Measurements from ENCODE around the gene ZXDB.
"Not testable (repeated sequence)": the region's sequence is repeated elsewhere in the genome, so short reads cannot be mapped to it uniquely, and the experiment has no call there.

The ZXDB gene

DNA sequence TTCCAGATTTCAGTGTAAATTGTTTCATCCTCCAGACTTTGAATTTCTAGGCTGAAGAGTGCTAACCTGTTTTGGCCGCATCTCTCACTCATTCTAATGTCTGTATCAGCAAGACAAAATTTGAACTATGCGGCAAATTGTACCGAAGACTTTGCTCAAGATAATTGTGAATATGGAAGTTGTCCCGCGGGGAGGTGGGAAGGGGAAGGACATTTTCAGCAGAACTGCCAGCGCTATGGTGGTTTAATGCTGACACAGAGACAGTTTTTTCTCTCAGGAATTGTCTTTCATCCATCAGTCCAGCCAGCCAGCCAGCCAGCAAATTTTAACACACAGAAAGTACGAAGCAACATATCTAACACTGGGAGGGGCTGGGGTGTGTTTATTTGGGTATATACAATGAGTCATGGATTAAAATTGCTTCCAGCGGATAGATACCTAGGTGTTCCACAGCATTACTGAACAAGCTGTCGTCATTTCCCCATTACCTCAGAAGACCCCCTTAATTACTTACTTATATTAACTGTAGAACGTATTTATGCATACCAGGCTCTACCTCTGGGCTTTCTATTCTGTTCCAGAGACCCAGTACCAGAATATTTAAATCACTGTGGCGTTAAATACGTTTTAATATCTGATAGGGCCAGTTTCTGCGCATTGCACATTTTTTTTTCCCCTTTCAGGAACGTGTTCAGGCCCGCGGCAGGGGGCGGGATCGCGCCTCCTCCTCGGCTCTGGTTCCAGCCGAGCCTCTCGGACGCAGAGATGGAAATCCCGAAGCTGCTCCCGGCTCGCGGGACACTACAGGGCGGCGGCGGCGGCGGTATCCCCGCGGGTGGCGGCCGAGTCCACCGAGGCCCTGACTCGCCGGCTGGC lies at the start of gene ZXDB:
Gene ZXDB, plus strand, starts transcription at position 728 of the 876 bp plus-strand sequence. Its CDS starts 38 bp downstream, at position 766.
- DNase-seq, result peak in 15 of 56 donors; percentile 0 to 29 (median 2)

DNA sequence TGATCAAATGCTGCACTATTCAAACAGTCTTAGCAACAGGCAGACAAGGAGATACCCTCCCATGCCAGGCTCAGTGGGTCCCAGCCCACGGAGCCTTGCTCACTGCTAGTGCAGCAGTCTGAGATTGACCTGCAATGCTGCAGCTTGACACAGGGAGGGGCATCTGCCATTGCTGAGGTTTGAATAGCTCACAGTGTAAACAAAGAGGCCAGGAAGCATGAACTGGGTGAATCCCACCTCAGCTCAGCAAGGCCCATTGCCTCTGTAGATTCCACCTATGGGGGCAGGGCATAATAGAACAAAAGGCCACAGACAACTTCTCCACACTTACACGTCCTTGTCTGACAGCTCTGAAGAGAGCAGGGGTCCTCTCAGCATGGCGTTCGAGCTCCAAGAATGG lies 26.6 kb upstream of the ZXDB start:
- no peak for DNase-seq

- no peak for DNase-seq
These were observed 18.1 kb upstream of the ZXDB start for GRCh38 chrX:57573754-57574153.

- DNase-seq, result not testable (repeated sequence)
These were observed 8.9 kb upstream of the ZXDB start for GRCh38 chrX:57582948-57583347.

DNA sequence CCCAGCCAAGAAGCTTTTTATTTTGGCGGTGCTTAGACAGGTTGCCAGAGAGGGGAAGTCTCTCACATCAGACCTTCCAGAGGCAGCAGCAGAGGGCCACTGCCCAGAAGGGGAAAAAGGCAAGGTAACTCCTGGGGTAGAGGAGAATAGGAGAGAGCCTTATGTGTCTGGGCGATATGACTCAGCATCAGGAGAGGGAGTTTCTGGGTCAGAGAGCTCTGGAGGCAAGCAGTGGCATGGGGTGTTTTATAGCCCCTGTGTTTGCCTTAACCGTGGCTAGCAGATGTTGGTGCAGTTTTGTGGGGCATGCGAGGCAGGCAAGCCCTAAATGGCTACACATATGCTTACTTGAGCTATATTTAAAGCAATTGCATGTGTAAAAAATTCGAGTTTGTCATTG lies 8.3 kb upstream of the ZXDB start:
- DNase-seq, result no peak

DNA sequence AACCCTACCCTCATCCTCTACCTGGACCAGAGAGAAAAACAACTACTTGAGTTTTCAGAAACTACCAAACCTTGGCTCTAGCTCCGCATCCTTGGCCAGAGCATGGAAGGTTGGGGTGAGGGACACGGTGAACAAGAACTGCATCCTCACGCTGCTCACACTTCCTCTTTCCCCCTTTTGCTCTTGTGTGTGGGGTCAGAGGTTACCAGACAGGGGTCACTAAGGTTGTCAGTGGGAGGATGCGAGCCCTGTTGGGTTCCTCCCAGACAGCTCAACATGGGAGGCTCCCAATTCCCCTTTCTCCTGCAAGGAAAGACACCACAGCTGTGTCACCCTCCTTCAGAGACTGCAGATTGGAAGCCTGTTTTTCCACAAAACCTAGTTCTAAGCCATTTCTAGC lies 5.5 kb upstream of the ZXDB start:
- no peak for DNase-seq

DNA sequence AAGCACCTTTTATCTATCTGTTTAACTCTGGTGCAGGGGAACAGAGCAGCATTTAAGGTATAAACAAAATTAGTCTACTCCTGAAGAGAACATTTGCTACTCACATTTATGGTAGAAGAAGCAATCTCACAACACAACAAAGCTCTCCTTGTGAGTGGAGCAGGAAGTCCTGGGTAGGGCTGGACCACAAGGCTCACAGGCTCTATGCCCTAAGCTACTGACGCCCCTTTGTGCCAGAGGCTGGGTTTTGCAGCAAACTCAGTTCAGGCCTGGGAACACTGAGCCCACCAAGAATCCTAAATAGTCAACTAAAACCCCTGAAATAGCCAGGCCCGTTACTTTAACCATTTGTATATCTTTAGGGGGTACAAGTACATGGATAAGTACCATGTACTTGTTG lies 4.7 kb upstream of the ZXDB start:
- DNase-seq, result no peak

- DNase-seq, result no peak
These were observed 4.2 kb upstream of the ZXDB start for GRCh38 chrX:57587607-57588006.

DNA sequence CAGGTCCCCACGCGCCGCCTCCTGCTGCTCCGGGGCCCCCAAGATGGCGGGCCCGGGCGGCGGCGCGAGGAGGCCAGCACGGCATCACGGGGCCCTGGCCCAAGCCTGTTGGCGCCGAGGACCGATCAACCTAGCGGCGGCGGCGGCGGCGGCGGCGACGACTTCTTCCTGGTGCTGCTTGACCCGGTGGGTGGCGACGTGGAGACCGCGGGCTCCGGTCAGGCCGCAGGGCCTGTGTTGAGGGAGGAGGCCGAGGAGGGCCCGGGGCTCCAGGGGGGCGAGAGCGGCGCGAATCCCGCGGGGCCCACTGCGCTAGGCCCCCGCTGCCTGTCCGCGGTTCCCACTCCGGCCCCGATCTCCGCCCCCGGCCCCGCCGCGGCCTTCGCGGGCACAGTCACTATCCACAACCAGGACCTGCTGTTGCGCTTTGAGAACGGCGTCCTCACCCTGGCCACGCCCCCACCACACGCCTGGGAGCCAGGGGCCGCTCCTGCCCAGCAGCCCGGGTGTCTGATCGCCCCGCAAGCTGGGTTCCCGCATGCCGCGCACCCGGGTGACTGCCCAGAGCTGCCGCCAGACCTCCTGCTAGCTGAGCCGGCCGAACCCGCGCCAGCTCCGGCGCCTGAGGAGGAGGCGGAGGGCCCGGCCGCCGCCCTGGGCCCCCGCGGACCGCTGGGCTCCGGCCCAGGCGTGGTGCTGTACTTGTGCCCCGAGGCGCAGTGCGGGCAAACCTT lies 516 bp downstream of the ZXDB start:
- DNase-seq, result peak in 32 of 56 donors; percentile 4 to 69 (median 33)

GRCh38 chrX:57592894-57593215 lies 1.0 kb downstream of the ZXDB start:
- peak in 9 of 56 donors; percentile 10 to 40 (median 32) for DNase-seq

- no peak for DNase-seq
These were observed 3.6 kb downstream of the ZXDB start for GRCh38 chrX:57595381-57595811.

DNA sequence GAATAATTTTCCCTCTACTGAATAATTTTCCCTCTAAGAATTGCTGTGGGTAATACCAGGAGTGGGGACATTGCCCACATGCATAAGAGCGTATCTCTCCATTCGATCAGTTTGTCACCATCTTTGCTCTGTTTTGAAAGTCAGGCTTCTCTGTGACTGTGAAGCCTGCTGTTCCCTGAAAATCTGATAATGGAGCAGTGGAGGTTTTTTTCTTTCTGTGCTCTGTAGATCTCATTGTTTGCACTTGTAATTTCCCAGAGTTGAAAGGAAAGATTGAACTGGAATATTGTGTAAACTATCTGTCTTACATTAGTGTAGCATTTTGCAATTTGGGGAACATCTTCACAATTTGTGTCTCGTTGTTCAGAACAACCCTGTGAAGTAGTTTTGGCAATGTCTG lies 4.3 kb downstream of the ZXDB start:
- no peak for DNase-seq

GRCh38 chrX:57596516-57596915 lies 4.7 kb downstream of the ZXDB start:
- no peak for DNase-seq

DNA sequence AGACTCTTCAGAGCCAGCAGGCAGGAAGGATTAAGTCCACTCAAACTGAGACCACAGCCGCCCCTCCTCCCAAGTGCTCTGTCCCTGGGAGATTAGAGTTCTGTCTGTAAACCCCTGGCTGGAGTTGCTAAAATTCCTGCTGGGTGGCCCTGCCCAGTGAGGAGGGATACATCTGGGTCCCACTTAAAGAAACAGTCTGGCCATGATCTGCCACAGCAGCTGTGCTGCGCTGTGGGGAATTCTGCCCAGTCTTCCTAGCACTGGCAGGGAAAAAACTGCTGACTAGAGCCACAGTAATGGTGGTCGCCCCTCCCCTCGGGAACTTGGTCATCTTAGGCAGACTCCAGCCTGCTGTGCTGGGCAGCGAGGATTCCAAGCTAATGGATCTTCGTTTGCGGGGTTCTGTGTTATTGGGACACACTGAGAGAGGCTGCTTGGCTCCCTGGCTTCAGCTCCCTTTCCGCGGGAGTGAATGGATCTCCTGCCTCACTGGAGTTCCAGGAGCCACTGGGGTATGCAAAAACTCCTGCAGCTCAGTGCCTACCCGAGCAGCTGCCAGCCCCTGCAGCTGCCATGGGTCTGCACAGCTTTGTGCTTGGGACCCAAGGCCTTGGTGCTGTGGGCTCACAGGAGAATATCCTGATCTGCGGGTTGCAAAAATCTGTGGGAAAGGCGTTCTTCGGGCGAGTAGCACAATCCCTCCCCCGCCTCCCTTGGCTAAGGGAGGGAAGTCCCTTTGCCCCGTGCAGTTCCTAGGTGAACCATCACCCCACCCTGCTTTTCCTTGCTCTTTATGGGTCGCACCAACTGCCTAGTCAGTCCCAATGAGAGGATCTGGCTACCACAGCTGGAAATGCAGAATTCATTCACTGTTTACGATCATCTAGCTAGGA lies 15.7 kb downstream of the ZXDB start:
- DNase-seq, result no peak

DNA sequence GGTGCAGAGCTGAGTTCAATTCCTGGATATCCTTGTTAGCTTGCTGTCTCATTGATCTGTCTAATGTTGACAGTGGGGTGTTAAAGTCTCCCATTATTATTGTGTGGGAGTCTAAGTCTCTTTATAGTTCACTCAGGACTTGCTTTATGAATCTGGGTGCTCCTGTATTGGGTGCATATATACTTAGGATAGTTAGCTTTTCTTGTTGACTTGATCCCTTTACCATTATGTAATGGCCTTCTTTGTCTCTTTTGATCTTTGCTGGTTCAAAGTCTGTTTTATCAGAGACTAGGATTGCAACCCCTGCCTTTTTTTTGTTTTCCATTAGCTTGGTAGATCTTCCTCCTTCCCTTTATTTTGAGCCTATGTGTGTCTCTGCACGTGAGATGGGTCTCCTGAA lies 21.5 kb downstream of the ZXDB start:
- not testable (repeated sequence) for DNase-seq

GRCh38 chrX:57629438-57629837 lies 37.6 kb downstream of the ZXDB start:
- not testable (repeated sequence) for DNase-seq

DNA sequence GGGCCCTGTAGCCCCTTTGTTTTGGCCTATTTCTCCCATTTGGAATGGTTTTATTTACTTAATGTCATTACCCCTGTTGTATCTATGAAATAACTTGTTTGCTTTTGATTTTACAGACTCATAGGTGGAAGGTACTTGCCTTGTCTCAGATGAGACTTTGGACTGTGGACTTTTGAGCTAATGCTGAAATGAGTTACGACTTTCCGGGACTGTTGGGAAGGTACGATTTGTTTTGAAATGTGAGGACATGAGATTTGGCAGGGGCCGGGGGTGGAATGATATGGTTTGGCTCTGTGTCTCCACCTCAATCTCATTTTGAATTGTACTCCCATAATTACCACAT lies 48.8 kb downstream of the ZXDB start:
- no peak for DNase-seq

- no peak for DNase-seq
These were observed 49.5 kb downstream of the ZXDB start for GRCh38 chrX:57641338-57641737.

GRCh38 chrX:57643698-57644097 lies 51.9 kb downstream of the ZXDB start:
- DNase-seq, result no peak

- DNase-seq, result no peak
These were observed 55.2 kb downstream of the ZXDB start for GRCh38 chrX:57647020-57647419.
